GM11168 (cell line): ENCODE data around the gene CSTF2.
"Not testable (repeated sequence)": the region's sequence is repeated elsewhere in the genome, so short reads cannot be mapped to it uniquely, and the experiment has no call there.

Experiments used
- in situ Hi-C: fragments of 300-500 bp; cut with MboI; formaldehyde crosslinking; loops from one replicate; pipeline ENCODE4 v1.12.0; 2022; ENCODE audit warnings: low sequenced_read_pairs; ENCODE audit not compliant: unreplicated experiment

Gene CSTF2, protein sequence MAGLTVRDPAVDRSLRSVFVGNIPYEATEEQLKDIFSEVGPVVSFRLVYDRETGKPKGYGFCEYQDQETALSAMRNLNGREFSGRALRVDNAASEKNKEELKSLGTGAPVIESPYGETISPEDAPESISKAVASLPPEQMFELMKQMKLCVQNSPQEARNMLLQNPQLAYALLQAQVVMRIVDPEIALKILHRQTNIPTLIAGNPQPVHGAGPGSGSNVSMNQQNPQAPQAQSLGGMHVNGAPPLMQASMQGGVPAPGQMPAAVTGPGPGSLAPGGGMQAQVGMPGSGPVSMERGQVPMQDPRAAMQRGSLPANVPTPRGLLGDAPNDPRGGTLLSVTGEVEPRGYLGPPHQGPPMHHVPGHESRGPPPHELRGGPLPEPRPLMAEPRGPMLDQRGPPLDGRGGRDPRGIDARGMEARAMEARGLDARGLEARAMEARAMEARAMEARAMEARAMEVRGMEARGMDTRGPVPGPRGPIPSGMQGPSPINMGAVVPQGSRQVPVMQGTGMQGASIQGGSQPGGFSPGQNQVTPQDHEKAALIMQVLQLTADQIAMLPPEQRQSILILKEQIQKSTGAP

DNA sequence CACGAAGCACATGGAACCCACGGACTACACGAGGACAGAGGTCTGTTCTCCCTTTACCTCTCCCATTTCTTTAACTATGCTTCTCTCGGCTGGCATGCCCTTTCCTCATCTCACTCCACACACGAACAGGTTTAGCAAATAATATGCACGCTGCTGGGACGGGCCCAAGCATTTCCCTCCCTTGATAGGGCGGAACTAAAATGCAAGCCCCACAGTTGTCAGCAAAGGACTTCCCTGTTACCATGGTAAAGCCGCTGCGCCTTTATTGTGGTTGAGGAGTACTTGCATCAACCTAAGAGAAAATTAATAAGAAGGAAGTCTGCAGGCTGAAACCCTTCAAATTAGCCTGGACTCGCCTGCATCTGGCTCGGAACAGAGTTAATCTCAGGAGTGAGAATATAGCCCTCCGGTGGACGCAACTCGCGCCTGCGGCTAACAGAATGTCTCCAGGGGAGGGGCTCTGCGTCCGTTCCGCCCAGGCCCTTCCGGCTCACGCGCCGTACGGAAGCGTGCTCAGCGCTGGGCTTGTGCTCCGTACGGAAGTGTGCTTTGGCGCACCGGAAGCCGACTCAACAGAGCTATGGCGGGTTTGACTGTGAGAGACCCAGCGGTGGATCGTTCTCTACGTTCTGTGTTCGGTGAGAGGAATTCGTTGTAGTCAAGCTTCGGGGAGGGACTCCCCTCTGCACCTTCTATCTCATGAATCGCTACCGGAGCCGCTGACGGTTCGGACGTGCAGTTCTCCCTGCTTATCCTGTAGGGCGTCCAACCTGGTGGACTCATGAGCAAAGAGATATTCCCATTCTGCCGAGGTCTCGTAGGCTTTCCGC is at the start of gene CSTF2:
TSS of gene CSTF2 (plus strand) at position 555 of the 830 bp plus-strand sequence. CDS start at position 581, 26 bp downstream.
- in situ Hi-C loops = no loop called here

DNA sequence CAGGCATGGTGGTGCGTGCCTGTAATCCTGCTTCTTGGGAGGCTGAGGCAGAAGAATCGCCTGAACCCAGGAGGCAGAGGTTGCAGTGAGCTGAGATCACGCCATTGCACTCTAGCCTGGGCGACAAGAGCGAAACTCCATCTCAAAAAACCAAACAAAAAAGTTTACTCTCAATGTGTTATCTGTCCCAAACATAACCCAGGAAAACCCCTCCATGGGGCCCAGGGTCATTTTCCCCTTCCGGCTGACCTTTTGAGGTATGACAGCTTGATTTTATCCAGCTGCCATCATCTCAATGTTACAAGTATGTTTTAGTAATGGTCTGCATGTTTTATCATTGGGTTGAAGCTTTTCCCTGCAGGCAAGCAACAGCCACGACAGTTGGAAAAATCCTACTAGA is 23.8 kb upstream of the CSTF2 start:
- in situ Hi-C loops = not testable (repeated sequence)

DNA sequence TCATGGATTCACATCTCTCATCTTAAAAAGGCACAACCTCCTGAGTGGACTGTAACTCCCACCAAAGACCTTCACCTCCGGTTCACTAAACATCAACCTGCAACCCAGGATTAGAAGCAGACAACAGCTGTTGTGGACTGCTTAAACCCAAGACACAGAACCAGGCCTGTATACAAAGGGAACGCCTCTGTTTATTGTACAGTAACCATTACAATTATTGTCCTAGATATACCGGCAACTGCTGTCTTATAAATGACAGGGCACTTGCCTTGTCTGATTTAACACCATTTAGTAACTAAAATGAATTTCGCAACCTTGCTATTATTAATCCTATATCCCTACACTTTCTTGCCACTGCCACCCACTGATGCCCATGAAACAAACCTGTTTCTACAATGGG is 22.8 kb upstream of the CSTF2 start:
- in situ Hi-C loops = no loop called here

DNA sequence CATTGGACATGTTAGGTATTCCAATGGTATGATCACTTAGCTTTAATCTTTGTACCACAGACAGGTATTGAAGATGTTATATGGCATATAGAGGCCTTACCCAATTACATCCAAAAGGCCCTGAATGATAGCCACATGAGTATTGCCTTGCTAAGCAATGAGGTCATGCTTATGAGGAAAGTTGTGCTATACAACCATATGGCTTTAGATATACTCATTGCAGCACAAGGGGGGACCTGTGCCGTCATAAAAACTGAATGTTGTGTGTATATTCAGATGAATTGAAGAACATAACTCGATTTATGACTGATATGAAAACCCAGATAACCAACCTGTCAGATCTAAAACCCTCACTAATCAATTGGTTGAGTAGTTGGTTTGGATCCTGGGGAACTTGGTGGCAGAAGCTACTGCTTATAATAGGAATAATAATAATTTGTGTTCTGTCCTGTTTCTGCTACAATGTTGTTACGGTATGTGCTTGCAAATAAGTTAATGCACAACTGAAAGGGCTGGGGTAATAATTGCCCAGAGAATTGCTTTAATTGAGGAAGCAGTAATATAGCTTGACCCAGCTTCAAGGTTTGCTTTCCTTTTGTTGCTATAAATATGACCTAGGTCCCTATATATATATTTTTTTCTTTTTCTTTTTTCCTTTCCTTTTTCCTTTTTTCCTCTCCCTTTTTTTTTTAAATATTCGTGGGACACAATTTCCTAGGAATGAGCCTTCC is 21.5 kb upstream of the CSTF2 start:
- in situ Hi-C loops = no loop called here

DNA sequence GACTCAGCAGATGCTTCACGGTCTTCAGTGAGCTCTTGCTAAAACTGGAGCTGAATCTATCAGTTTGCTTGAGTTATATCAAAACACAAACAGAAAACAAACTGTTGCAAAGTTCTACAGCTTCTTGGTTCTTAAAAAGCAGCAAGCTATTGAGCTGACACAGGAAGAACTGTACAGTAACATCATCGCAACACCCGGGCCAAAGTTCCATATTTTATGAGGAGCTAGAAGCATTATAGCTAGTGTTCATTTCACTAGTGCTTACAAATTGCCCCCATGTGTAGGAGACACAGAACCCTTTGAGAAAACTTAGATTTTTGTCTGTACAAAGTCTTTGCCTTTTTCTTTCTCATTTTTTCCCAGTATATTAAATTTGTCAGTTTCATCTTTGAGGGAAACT is 17.3 kb upstream of the CSTF2 start:
- in situ Hi-C loops = no loop called here

DNA sequence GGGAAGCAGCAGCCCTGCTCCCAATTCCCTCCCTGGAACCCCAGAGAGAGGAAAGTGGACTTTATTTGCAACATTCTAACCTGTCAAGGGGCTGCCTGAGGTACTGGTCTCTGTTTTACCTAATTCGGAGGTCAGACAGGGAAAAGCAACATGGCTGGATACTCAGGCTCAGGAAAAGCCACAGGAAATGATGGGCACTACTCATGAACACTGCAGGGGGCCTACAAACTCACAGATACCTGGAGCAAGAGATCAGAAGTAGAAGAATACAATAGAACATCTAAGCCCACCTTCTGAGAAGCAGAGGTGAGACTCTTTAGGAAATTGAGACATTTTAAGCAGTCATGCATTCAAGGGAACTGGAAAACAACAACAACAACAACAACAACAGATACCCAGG is 15.4 kb upstream of the CSTF2 start:
- in situ Hi-C loops = no loop called here

DNA sequence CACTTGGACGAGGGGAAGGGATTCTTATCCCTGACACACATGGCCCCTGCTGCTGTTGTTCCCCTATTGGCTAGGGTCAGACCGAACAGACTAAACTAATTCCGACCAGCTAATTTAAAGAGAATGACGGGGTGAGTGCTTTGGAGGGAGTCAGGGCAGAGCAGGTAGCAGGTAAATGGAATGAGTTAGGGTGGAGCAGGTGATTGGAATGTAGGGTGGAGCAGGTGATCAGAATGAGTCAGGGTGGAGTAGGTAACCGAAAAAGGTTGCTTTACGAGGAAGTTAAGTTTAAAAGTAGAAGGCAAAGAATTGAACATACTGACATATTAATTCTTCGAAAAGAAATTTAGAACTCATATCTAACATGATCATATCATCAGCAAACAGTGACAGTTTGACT is 11.9 kb upstream of the CSTF2 start:
- in situ Hi-C loops = not testable (repeated sequence)

DNA sequence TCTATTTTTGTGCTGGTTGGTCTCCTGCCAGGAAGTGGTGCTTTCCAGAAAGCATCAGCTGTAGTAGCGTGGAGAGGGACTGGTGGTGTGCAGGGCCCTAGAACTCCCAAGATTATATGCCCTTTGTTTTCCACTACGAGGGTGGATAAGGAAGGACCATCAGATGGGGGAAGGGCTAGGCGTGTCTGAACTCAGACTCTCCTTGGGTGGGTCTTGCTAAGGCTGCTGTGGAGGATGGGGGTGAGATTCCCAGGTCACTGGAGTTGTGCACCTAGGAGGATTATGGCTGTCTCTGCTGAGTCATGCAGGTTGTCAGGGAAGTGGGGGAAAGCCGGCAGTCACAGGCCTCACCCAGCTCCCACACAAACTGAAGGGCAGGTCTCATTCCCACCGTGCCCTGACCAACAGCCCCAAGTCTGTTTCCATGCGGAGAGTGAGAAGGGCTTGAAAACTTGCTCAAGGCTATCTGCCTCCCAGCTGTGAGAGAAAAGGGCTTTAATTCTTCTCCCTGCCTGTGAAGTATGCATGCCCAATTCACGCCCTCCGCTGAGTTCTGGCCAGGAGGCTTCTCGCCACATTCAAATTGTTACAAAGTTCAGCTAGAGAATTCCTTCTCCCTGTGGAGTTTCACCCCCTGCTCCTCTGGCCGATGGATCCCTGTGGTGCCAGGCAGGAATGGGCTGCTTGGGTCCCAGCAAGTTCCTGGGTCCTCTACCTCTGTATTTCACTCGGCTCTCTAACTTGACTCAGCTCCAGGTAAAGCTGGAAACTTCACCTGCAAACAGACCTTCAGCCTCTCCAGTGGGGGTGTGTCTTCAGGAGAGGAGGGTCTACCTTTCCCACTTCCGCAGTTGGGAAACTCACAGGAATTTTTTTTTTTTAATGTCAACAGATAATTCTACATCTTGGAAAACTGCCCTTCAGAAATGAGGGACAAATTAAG is 7.7 kb upstream of the CSTF2 start:
- in situ Hi-C loops = no loop called here

DNA sequence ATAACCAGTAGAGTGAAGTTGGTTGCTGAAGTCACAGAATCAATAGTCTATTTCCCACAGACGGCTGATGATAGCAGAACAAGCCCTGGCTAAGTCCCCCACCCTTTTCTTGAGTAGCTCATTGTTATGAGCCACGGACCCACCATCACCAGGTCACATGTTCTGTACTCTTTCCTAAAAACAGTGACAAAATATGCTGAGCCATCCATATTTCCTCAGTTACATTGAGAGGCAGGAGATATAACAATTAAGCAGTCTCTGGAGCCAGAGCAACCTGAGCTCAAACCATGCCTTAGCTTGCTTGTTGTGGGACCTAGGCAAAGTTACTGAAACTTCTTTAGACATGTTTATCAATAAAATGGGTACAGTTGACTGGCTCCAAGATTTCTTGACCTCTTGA is 2.9 kb upstream of the CSTF2 start:
- in situ Hi-C loops = no loop called here

DNA sequence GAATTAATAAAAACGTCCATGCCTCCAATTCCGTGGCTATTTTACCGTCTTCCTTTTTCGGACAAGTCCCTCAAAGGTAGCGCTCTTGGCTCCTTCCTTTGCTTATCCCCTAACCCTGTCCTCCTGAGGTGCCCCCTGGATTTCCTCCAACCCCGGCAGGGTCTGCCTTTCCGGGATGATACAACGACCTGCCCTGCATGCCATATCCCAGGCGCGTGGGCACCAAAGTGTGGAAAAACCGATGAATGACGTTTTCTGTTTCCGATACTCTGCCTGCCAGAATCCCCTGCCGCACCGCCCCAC is 706 bp upstream of the CSTF2 start:
- in situ Hi-C loops = no loop called here

DNA sequence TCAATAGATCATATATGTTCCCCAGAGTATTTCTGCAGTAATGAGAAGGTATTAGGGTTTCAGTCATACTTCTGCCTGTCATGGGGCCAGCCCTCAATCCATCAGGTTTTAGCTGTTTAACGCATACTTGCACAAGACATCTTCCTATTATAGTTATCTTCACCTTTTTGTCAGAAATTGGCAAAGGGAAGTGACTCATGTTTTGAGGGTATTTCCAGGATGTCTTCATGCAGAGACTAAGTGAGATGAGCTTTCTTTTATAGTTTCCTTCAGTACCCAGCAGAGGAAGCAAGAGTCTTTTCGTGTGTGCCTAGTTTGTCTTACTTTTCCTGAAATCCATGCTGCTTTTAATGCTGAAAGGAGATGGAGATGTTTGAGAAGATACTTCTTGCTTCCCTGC is 9.5 kb downstream of the CSTF2 start:
- in situ Hi-C loops = no loop called here

DNA sequence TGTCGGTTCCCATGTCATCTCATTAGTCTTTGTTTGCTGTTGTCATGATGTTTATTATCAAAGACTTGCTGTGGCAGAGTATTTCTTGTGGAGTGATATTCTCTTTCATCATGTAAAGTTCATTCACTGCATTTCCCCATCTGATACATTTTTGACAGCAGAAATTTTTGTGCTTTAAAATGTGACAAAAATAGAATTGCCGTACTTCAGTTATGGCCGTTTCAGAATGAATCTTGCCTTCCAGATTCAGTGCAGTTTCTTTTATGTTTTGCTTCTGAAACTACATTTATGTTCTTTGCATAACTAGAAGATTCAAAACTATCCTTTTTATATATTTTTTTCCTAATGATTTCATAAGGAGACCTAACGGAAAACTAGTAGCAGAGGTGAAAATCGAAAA is 10.0 kb downstream of the CSTF2 start:
- in situ Hi-C loops = no loop called here

DNA sequence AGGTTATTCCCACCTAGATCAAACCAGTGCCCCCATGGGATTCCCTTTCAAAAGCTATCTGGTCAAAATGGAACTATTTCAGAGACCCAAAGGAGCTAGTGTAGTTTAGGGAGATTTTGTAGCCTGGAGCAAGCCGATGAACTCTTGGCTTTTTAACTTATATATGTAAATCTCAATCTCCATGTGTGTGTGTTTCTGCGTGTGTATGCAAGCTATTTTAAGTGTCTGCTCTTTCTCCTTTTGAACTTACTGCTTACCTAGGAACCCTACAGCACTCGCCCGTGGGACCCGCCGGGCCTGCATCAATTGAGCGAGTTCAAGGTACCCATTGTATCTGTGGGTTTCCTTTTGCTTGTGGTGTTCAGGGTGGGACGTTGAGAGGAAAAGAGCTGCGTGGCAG is 10.4 kb downstream of the CSTF2 start:
- in situ Hi-C loops = no loop called here

DNA sequence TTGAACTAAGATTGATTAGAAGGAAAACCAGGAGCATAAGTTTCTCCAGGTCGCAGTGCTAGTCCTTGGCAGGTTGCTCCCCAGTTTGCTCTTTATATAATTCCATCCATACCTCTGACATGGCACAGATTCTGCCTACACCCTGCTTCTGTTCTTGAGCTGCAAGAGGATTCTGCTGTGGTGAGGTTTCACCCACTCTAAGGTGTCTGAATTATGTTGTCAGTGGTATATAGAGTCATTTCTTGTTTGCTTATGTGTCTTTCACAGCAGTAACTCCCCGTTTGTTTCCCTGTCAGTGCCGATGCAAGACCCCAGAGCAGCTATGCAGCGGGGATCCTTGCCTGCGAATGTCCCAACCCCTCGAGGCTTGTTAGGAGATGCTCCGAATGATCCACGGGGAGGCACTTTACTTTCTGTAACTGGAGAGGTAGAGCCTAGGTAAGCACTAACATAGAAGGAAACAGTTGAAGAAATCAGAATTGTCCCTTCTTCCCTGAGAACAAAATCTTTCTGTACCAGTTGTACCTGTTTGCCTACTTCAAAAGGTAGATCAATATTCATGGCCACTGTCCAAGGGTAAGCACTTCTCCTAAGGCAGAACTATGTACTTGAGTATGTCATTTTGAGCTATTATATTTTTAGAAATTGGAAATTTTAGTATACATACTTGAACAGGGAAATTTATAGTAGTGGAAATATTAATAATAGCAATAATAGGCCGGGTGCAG is 11.2 kb downstream of the CSTF2 start:
- in situ Hi-C loops = no loop called here

DNA sequence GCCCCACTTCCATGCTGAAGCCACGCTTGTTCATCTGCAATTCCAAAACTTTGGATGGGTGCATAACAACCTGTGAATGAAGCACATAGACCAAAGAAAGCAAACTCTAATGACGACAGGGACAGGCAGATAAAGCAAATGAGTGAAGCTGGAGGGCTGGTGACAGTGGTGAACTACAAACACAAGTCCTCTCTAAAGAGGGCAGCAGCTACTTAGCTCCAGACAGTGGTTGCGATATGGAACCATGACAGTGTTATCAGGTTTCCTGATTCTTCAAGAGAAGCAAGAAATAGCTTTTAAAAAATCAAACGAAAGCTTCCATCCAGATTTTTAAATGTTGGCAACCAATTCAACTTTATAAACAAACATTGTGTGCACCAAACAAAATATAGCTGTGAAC is 30.1 kb downstream of the CSTF2 start:
- in situ Hi-C loops = no loop called here

DNA sequence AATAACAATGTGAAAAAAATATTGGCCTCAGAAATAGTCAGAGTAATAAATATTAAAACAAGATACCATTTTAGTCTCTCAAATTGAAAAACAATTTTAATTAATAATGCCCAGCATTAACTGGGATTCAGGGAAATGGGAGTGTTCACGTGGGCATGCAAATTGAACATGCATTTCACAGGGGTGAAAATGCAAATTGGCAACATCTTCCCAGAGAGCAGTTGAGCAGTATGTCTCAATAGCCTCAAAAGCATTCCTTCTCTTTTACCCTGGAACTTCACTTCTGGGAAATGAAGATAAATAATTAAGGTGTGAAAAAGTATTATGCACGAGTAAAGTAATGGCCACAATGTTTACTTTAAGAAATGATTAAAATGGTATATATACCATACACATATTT is 32.6 kb downstream of the CSTF2 start:
- in situ Hi-C loops = no loop called here

DNA sequence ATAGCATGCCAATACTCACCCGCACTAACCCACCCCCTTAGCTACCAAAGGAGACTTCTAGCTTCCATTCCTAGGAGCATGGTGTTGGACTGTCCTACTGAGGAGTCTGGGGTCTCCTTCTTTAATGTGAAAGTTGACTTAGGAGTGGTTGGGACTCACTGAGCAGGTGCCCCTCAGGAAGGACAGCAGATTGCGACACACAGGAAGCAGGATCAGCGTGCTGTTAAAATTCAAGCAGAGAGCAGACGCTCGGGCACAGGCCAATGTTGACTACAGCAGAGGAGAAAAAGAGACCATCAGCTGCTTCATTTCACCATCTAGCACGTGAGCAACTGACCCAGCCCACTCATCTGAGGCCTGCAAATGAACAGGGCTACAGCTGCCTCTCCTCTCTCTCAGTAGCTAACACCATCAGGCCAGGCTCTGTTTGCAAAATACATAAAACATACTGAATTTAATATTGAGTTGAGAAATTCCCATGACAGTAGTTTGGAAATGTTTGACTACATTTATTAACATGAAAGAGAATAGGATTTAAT is 43.2 kb downstream of the CSTF2 start:
- in situ Hi-C loops = no loop called here

DNA sequence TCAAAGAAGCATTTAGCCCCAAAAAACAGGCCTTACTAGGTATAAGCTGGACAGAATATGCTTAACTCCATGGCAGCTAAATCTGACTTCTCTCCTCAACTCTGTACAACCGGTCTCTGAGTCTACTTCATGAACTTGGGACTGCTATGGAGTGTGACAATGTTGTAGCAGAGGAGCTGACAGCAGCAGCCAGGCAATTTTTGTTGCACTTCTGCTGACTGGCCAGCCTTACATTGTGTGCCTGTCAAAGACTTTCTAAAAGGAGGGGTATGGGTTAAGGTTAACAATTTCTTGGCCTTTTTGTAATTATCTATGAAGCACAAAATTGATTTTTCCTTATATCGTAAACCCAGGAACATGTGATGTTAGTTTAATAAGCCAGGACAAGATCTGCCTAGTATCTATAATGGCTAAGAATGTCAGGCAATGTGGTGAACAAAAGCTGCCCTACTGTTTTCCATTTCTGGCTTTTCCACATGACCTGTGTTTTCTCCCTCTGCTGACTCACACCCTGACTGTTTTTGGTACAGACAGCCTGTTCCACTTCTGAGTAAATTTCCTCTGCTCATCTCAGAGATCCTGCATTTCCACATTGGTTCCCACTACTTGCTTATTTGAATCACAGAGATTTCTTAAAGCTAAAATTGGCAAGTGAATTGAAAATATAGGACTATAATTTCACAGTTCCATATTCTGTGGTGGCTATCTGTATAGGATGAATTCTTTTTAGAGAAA is 44.6 kb downstream of the CSTF2 start:
- in situ Hi-C loops = no loop called here
